Endothelial cell of umbilical vein (primary cell): ENCODE data around the gene TMEM108. TPM values are rescaled to one million over a fixed set of nuclear protein-coding genes. Genes with fewer than 3 reads are reported as not detected.

ENCODE experiments used
- BruUV-seq: library from RNA; stranded (reverse); fragments of 400-500 nt; replicated peaks from 2 replicates; lab custom pipeline; 2021; lab: Mats Ljungman, UMichigan
- CTCF ChIA-PET: fragments of 300-600, 350-600 bp; sonication (Branson Sonifier 250); formaldehyde crosslinking; loops from one replicate; lab custom pipeline; 2021; ENCODE audit warnings: antibody characterized with exemption, inconsistent platforms; lab: Charles Lee
- POLR2A ChIA-PET: fragments of 300-600, 350-600 bp; sonication (Branson Sonifier 250); formaldehyde crosslinking; loops from one replicate; lab custom pipeline; 2021; ENCODE audit warnings: antibody characterized with exemption, inconsistent platforms; lab: Charles Lee
- DNase-seq: peaks from one replicate; pipeline ENCODE4 v3.0.0-alpha.2; 2011; ENCODE audit warnings: low read depth, low spot score
- FAIRE-seq: peaks from 2 replicates; lab custom pipeline; 2011; peaks lifted over from hg19 to GRCh38; lab: Jason Lieb, UNC
- H2AFZ ChIP-seq: 2 replicates; pipeline ENCODE4 v1.6.0; 2012; ENCODE audit warnings: low read depth, low read length, control low read depth, inconsistent platforms
- H3K27ac ChIP-seq: 2 replicates; pipeline ENCODE4 v1.5.1; 2011; ENCODE audit warnings: low read depth, mild to moderate bottlenecking, control low read depth, low read length, moderate library complexity; ENCODE audit not compliant: insufficient read depth
- H3K27me3 ChIP-seq, 2 experiments: 2 replicates each; pipeline versions ENCODE4 v1.6.0 to v1.6.1; 2011; ENCODE audit warnings: low read length in 2 of 2, mixed read lengths in 1 of 2; ENCODE audit not compliant: control insufficient read depth in 2 of 2, insufficient read depth in 2 of 2
- H3K36me3 ChIP-seq, 2 experiments: 2 replicates in 1 of 2; 3 replicates in 1 of 2; pipeline ENCODE4 v1.5.1; 2011; ENCODE audit warnings: low read length in 2 of 2, mild to moderate bottlenecking in 1 of 2, moderate library complexity in 1 of 2; ENCODE audit not compliant: control insufficient read depth in 2 of 2, insufficient read depth in 2 of 2; ENCODE audit errors: extremely low read depth in 1 of 2
- H3K4me1 ChIP-seq: 3 replicates; pipeline ENCODE4 v1.5.1; 2011; ENCODE audit warnings: mild to moderate bottlenecking, low read length; ENCODE audit not compliant: control insufficient read depth, insufficient read depth; ENCODE audit errors: extremely low read depth
- H3K4me2 ChIP-seq: 2 replicates; pipeline ENCODE4 v1.6.1; 2011; ENCODE audit warnings: low read length, control low read depth, mixed read lengths; ENCODE audit not compliant: insufficient read depth
- H3K4me3 ChIP-seq, 3 experiments: fragments of 200-600 bp in 1 of 3; sonication (generic), shearing (Covaris generic) in 1 of 3; replicated peaks in 1 of 3; 2 replicates each; pipeline ENCODE4 v1.5.1; 2011 to 2016; ENCODE audit warnings: control low read depth in 3 of 3, low read length in 3 of 3, mild to moderate bottlenecking in 2 of 3, inconsistent platforms in 1 of 3, low read depth in 1 of 3, moderate library complexity in 1 of 3; ENCODE audit not compliant: insufficient read depth in 1 of 3
- H3K79me2 ChIP-seq: 2 replicates; pipeline ENCODE4 v1.6.0; 2012; ENCODE audit warnings: low read length, inconsistent platforms; ENCODE audit not compliant: control insufficient read depth, insufficient read depth
- H3K9ac ChIP-seq: replicated peaks from 2 replicates; pipeline ENCODE3; 2011; ENCODE audit warnings: low read length, control low read depth; ENCODE audit not compliant: insufficient read depth; ENCODE audit errors: extremely low read depth
- H3K9me1 ChIP-seq: replicated peaks from 3 replicates; pipeline ENCODE4 v1.6.0; 2011; ENCODE audit warnings: mild to moderate bottlenecking, low read length; ENCODE audit not compliant: control insufficient read depth, insufficient read depth; ENCODE audit errors: extremely low read depth
- H3K9me3 ChIP-seq: replicated peaks from 2 replicates; pipeline ENCODE4 v1.5.1; 2012; ENCODE audit warnings: low read length, inconsistent platforms; ENCODE audit not compliant: control insufficient read depth, insufficient read depth
- H4K20me1 ChIP-seq: replicated peaks from 2 replicates; pipeline ENCODE3; 2011; ENCODE audit warnings: mild to moderate bottlenecking, low read length; ENCODE audit not compliant: control insufficient read depth, insufficient read depth; ENCODE audit errors: extremely low read depth
- CTCF ChIP-seq, 2 donors: IDR thresholded peaks; 1 replicate in 1 of 2; 2 replicates in 1 of 2; pipeline ENCODE4 v1.5.1; 2011; ENCODE audit warnings: low read length in 2 of 2, mild to moderate bottlenecking in 2 of 2, moderate library complexity in 2 of 2, control low read depth in 1 of 2, inconsistent platforms in 1 of 2, low read depth in 1 of 2; ENCODE audit not compliant: insufficient read depth in 1 of 2; ENCODE audit errors: extremely low read depth in 1 of 2
- EZH2 ChIP-seq: IDR thresholded peaks from 2 replicates; pipeline ENCODE4 v1.6.1; 2012; ENCODE audit warnings: borderline replicate concordance, low read depth, mild to moderate bottlenecking, moderate library complexity, low read length, inconsistent platforms; ENCODE audit not compliant: severe bottlenecking
- FOS ChIP-seq: IDR thresholded peaks from 2 replicates; pipeline ENCODE4 v1.6.1; 2011; ENCODE audit warnings: mild to moderate bottlenecking, low read length, moderate library complexity, borderline replicate concordance; ENCODE audit not compliant: insufficient read depth
- GATA2 ChIP-seq: IDR thresholded peaks from 2 replicates; pipeline ENCODE4 v1.7.0; 2011; ENCODE audit warnings: low read depth, mild to moderate bottlenecking, moderate library complexity, mixed read lengths, low read length; ENCODE audit not compliant: insufficient read length, insufficient read depth
- JUN ChIP-seq: IDR thresholded peaks from 2 replicates; pipeline ENCODE4 v1.6.1; 2011; ENCODE audit warnings: borderline replicate concordance, low read depth; ENCODE audit not compliant: insufficient read length, insufficient read depth
- MAX ChIP-seq: IDR thresholded peaks from 2 replicates; pipeline ENCODE4 v1.6.1; 2011; ENCODE audit not compliant: insufficient read depth, insufficient read length
- MYC ChIP-seq: IDR thresholded peaks from one replicate; pipeline ENCODE4 v1.6.1; 2011; ENCODE audit warnings: mild to moderate bottlenecking, low read depth, low read length
- POLR2A ChIP-seq: IDR thresholded peaks from 2 replicates; pipeline ENCODE4 v1.6.1; 2012; ENCODE audit warnings: low read depth, mild to moderate bottlenecking, control low read depth, low read length
- POLR2AphosphoS5 ChIP-seq: IDR thresholded peaks from 2 replicates; pipeline ENCODE4 v1.6.1; 2012; ENCODE audit warnings: low read depth, mild to moderate bottlenecking, control low read depth, low read length, moderate library complexity; ENCODE audit not compliant: insufficient read depth
- dilution Hi-C: fragments of 300-500 bp; cut with MboI; formaldehyde crosslinking; loops from one replicate; pipeline ENCODE4 v1.15.0; 2019; ENCODE audit warnings: low sequenced_read_pairs; ENCODE audit not compliant: extremely low pct_ligation_motif_present
- intact Hi-C: fragments of 100-400 bp; cut with micrococcal nuclease; formaldehyde crosslinking; loops from one replicate; pipeline ENCODE4 v1.10.0; 2022
- polyA plus RNA-seq, 4 experiments: library from polyadenylated mRNA; depleted of rRNA in 3 of 4; stranded (reverse) in 3 of 4; unstranded in 1 of 4; fragments of >200 nt; gene quantifications; 2 replicates each; pipeline versions ENCODE4 v1.2.1 to v1.2.3, GENCODE V29; 2011 to 2012; ENCODE audit warnings: missing spikeins in 1 of 4
- total RNA-seq: library from RNA; stranded (reverse); gene quantifications from 2 replicates; pipeline ENCODE4 v1.2.3, GENCODE V29; 2021

The TMEM108 gene
- total and polyA plus RNA-seq, 2 donors (not counting 3 experiments of a cell fraction or from before 2014, with no cell fraction given): 0.40 to 1.1 TPM

DNA sequence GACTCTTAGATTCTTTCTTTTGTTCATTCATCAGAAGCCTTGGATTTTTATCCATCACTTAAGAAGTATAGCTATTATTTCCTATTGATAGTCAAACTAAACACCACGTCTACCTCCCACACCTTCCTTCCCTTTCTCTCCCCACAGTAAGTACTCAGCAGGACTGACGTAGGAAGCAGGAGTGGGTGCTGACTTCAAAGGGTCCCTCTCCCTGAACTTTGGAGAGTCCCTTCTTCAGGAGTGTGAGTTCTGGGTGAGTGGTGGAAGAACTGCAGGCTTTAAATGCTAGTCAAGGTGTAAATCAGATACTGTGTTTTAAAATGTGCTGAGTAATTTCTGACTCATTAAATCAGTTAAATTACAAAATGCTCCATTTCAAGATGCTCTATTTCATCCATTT, 235.2 kb downstream of the TMEM108 start:
- no TSS peak for BruUV-seq
- DNase-seq: no peak
- Histone ChIP-seq H4K20me1 (no peaks in the 10 kb centered on the region), H3K4me2 (no peak overlapping the region), H3K4me1 (peaks cover 3% of the 10 kb centered on the region), H3K4me3 (no peak overlapping the region), H3K27me3 (peaks cover 0 to 3% of the 10 kb centered on the region in 2 experiments), H2AFZ (no peak overlapping the region), H3K79me2 (no peaks in the 10 kb centered on the region), H3K36me3 (no peaks in the 10 kb centered on the region), H3K9me1 (no peaks in the 10 kb centered on the region), H3K9me3 (no peaks in the 10 kb centered on the region), H3K27ac (no peak overlapping the region), H3K9ac (no peak overlapping the region)
- CTCF ChIA-PET: no interaction called here
- TF ChIP-seq EZH2 (no peak), GATA2 (no peak), POLR2AphosphoS5 (no peak), CTCF (IDR thresholded peaks at IDR 0.05; ENCODE audit: extremely low read depth in 1 of 2, insufficient read depth in 1 of 2, low read depth in 1 of 2, low read length in 2 of 2) (no peak), POLR2A (no peak), FOS (no peak), JUN (no peak), MYC (no peak), MAX (no peak)
- POLR2A ChIA-PET: no interaction called here
- intact Hi-C loops (no loop called here), dilution Hi-C loops (no loop called here)
- FAIRE-seq: no peak
